HG02970 (cell line): ENCODE data around the gene METTL14.

Source experiments
- ATAC-seq: cut with Tn5 transposase; IDR thresholded peaks from one replicate; pipeline ENCODE4 v1.9.1; 2021; ENCODE audit warnings: mild to moderate bottlenecking, moderate library complexity, moderate number of reproducible peaks; ENCODE audit not compliant: unreplicated experiment, low FRiP score

Gene METTL14

DNA sequence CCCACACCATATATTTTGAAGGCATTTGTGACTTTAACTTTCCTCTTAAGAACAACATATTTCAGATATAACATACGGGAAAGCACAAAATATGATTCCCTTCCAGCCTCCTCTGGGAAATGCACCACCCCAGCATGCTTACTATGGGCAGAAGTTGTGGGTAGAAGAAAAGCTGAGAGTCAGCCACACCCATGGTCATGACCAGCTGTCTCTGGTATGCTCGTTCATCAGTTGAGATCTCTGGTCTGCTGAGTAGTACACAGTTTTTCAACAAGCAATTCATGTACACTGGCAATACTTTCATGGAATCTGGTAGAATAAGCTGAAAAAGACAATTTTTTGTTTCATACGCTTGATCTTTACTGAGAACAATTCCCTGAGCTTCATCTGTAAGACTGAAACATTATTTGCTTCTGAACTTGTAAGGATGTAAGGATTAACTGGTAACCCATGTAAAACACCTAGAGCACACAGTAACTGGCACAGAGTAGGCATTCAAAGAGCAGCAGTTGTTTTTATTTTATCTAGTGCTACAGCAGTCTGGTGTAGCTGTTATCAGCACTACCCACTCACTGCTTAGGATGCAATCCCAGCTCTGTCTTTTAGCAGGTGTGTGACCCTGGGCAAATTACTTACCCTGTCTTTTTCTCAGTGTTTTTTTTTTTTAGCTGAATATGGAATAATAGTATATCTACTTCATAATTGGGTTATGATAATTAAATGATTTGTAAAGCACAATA lies 47.6 kb downstream of the METTL14 start:
- no peak for ATAC-seq

DNA sequence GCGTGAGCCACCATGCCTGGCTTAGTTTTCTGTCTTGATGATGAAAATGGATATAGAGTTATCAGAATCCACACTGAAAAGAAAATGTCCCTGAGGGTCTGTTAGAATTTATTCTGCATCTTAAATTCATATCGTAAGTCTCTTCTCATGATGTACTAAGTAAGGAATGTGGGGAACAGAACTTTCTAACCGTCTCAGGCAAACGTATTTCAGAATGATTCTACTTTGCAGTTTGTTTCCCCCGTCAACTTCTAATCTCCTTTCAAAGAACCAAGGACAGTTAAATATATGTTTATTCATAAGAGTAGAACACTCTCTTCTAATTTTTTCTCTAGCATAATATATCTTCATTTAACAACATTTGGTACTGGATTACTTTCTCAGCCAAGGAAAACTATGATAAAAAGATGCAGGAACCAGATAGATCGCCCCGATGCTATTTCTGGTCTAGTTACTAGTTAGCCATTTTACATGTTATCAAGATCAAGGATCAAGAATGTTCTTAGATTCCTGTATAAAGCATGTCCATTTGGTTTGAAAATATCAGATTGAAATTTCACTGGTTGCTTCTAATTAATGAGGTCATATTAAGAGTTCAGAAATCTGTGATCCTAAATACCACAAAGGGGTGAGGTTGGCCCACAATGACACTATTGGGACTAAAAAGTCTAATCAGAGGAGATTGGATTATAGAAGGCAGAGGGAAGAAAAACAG lies 49.5 kb downstream of the METTL14 start:
- no peak for ATAC-seq

DNA sequence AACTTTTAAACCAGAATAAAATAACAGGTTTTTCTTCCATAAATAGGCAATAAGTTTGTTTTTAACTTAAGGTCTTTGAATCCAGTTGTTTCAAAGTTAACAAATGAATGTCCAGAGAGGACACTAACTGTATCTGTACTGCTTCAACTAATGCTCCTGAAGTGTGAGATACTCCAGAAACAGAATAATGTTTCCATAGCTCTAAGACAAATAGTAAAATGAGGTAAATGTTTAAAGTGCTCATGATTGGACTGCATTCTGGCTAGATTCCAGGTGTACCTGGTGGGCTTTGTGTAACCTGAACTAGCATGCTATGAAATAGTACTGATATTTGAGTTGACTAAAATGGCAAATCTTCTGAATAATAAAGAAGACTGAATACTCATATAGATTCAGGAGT lies 51.7 kb downstream of the METTL14 start:
- no peak for ATAC-seq

GRCh38 chr4:118738090-118738489 lies 52.9 kb downstream of the METTL14 start:
- ATAC-seq = no peak

DNA sequence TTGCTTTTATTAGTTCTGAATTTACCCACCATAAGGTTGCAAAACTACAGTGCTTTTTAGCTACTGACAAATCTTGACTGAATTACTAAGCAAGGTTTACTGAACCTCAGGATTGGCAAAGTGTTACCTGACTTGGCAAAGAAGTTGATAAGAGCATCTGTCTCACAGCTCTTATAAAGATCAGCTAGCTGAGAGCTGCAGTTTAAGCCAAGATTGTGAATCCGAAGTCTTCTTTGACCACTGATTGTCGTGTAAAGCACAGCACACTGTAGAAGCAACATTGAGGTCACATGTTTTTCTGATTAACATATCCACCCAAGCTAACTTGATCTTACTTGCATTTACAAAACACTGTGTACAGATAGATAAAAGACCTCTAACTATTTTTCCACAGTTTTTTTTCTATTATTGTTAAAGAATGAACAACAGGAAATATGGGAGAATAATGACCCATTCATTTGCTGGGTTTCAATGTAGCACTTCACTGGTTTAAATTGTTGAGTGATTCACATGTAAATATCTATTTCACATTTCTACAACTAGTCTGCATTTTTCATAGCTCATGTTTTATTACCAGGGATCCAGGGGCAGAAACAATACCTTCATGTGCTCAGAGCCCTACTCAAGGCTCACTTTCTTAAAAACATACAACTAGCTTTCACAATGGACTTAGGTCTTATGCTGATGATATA lies 54.0 kb downstream of the METTL14 start:
- no peak for ATAC-seq

DNA sequence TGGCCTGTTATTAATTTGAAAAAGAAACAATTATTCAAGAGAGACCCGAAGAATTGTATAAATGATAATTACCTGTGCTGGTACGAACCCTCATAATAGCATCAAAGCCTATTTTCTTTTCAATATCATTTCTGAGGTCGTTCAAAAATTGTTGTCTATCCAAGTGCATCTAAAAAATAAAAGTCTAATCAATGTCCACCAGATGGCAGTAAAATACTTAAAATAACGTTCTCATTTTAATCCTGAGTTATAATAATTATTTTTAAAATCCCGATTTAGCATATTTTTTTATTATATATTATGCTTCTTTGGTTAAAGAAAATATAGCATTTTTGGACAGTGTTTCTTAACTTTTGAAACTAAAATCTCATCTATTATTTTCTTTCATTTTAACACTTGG lies 55.7 kb downstream of the METTL14 start:
- ATAC-seq = no peak

GRCh38 chr4:118741301-118741855 lies 56.2 kb downstream of the METTL14 start:
- ATAC-seq = no peak

- no peak for ATAC-seq
Measured at GRCh38 chr4:118742050-118742449, 56.9 kb downstream of the METTL14 start.

DNA sequence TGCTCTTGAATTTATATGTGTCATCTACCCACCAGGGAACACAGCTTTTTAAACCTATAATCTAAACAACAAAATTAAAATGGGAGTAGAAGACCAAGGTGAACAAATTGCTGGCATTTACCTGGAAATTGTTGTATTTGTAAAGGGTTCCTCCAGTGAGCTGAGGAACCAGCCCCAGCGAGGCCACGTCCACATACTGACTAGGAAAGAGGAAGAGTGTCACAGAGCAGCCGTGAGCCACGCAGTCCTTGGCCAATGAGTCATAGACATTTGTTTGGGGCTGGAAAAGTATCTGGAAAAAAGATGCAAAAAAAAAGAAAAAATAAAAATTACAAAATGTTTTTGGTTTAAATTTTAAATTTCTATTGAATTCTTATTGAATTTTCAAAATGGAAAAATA lies 58.7 kb downstream of the METTL14 start:
- no peak for ATAC-seq

DNA sequence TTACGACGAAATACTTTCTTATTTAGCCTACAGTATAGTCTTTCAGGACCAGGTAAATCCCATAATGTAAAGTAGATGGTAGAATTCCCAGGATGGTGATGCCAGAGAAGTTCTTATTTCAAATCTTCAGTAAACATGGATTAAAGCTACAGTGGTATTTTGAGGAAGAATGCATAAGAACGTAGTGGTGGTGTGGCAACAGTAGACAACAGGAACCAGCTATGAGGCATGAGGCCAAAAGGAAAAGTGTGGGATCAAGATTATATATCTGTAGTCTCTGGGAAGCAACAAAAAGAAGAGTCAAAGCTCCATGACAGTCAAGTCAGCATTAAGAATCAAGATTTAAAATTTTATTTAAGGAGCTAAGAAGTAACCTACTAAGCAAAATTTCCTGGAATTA lies 60.2 kb downstream of the METTL14 start:
- no peak for ATAC-seq

GRCh38 chr4:118746251-118746919 lies 61.2 kb downstream of the METTL14 start:
- no peak for ATAC-seq

DNA sequence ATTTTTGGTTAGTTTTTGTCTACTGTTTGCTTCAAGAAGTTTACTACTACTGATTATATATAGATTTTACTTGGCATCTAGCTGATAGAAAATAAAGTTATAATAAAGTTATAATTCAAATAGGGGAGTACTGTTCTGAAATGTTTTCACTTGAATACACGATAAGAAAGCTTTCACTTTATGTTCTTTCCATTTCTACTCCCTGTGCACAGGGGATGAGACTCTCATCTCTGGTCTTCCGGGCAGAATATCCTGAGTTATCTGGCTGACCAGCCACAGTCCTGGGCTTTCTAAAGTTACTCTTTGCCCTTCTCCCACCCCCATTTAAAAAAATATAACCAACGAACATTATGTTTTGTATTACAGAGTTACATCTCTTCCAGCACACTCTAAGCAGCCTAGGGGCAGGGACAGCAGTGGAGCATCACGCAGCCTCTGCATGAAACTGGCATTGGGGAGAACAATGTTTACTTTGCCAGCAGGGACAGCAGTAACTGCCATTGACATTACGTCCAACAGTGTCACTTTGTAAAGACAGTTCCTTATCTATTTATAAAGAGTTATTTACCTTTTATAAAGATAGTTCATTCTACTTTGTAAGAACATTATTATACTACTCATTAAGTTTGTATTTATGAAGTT lies 64.3 kb downstream of the METTL14 start:
- ATAC-seq = no peak

- ATAC-seq = no peak
Measured at GRCh38 chr4:118751629-118752323, 66.6 kb downstream of the METTL14 start.

GRCh38 chr4:118752551-118752950 lies 67.4 kb downstream of the METTL14 start:
- no peak for ATAC-seq

DNA sequence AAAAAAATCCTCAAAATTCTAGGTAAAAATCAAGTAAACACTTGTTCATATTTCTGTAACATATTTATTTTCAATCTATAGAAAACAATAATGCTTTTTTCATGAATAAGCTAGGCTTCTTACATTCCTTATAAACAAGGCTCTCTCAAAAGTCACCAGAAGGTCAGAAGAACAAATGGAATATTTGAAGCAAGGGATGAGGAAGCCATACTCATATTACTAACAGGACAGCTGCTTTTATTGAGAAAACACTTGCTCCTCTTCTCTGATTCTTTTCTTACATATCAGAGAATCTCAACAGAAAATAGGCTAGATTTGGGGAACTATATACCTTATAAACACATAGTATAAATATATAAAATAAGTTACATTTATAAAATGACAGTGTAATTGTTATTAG lies 67.9 kb downstream of the METTL14 start:
- ATAC-seq = no peak

GRCh38 chr4:118753685-118754084 lies 68.5 kb downstream of the METTL14 start:
- no peak for ATAC-seq

DNA sequence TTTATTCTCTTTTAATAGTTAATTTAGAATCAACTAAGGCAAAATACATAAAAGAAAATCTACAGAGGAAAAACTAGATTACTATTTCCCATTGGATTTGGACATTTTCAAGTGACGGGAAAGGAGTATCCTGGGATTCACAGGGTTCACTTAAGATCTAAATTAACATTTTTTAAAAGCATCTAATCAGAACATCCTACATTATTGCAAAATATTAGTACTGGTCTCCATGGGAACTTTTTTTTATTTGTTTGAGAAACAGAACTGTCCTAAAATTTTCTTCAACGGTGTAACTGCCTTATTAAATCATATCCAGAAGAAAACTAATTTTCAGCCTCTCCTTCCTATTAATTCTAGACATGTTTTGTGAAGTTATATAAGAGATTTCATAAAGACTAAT lies 69.7 kb downstream of the METTL14 start:
- ATAC-seq = no peak

GRCh38 chr4:118755438-118756226 lies 70.4 kb downstream of the METTL14 start:
- no peak for ATAC-seq

- ATAC-seq = no peak
Measured at GRCh38 chr4:118756429-118756828, 71.2 kb downstream of the METTL14 start.
